Lower lobe of right lung (tissue), 2 donors: ENCODE results near the gene DNA2. TPM values are rescaled to one million over a fixed set of nuclear protein-coding genes. Genes with fewer than 3 reads are reported as not detected.
"Not testable (repeated sequence)": the region's sequence is repeated elsewhere in the genome, so short reads cannot be mapped to it uniquely, and the experiment has no call there.

ENCODE experiments used
- ATAC-seq, 2 donors: fragments of 200-7000 bp; cut with Tn5 transposase; one replicate each; pipeline ENCODE4 v1.9.1; 2020 to 2022; ENCODE audit warnings: mild to moderate bottlenecking in 2 of 2, moderate library complexity in 2 of 2
- DNase-seq: peaks from one replicate; pipeline ENCODE4 v3.0.0-alpha.2; 2020
- H3K27ac ChIP-seq: fragments of 200-600 bp; one replicate; pipeline ENCODE4 v1.8.0; 2022
- H3K27me3 ChIP-seq: fragments of 200-600 bp; one replicate; pipeline ENCODE4 v1.8.0; 2022; ENCODE audit warnings: low read depth
- H3K36me3 ChIP-seq: fragments of 200-600 bp; one replicate; pipeline ENCODE4 v1.8.0; 2022; ENCODE audit warnings: mild to moderate bottlenecking
- H3K4me1 ChIP-seq: fragments of 200-600 bp; one replicate; pipeline ENCODE4 v1.8.0; 2022
- H3K4me3 ChIP-seq: fragments of 200-600 bp; one replicate; pipeline ENCODE4 v1.8.0; 2022; ENCODE audit warnings: mild to moderate bottlenecking
- H3K9me3 ChIP-seq: fragments of 200-600 bp; one replicate; pipeline ENCODE4 v1.8.0; 2022
- CTCF ChIP-seq: fragments of 200-600 bp; IDR thresholded peaks from one replicate; pipeline ENCODE4 v1.8.0; 2022; ENCODE audit warnings: antibody characterized with exemption, mild to moderate bottlenecking
- intact Hi-C: fragments of 100-400 bp; cut with DNase I; formaldehyde crosslinking; loops from one replicate; pipeline ENCODE4 v1.11.0; 2022
- total RNA-seq: library from RNA; stranded (reverse); fragmentation: NEBNext Ultra II Directional; extraction: Animal tissue kit (Norgen Biotek cat#: 25700); gene quantifications from one replicate; pipeline ENCODE4 v1.2.1, GENCODE V29; 2021
- donor health status: DM: no; HTN: yes; CAD: no; lungs with severe emphysema.

The DNA2 gene
- total RNA-seq, 1 donor from 2014 or later = 7.1 TPM

DNA sequence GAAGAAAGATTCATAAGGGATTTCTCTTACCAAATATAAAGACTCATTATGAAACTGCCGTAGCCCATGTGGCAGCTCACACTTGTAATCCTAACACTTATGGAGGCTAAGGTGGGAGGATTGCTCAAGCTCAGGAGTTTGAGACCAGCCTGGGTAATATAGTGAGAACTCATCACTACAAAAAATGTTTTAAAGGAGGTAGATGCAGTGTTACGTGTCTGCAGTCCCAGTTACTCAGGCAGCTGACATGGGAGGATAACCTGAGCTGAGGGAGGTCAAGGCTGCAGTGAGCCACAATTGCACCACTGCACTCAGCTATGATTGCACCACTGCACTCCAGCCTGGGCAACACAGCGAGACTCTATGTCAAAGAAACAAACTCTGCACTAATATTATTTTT lies 18.1 kb upstream of the DNA2 start:
- TF ChIP-seq CTCF = no peak
- Histone ChIP-seq H3K4me1 (no peaks in the 10 kb centered on the region), H3K36me3 (peaks cover 92% of the 10 kb centered on the region), H3K27ac (no peak overlapping the region), H3K9me3 (no peaks in the 10 kb centered on the region), H3K4me3 (no peak overlapping the region), H3K27me3 (no peaks in the 10 kb centered on the region)
- ATAC-seq (peak; percentile 43 to 51), DNase-seq (peak; percentile 49)
- intact Hi-C loops = no loop called here

DNA sequence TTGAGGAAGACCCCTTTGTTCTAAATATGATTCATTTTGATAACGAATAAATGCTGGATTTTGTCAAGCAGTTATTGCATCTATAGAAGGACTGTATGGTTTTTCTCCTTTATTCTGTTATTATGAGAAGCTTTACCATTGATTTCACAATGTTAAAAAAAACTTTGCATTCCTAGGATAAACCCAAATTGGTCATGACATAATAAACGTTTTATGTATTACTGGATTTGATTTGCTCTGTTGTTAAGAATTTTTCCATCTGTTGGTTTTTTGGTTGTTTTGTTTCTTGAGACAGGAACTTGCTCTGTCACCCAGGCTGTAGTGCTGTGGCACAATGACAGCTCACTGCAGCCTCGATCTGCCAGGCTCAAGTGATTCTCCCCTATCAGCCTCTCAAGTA lies 2.2 kb upstream of the DNA2 start:
- H3K36me3 ChIP-seq = no peaks in the 10 kb centered on the region
- no peak overlapping the region for H3K4me3 ChIP-seq
- ATAC-seq (no peak), DNase-seq (no peak)
- no peaks in the 10 kb centered on the region for H3K27me3 ChIP-seq
- no peak overlapping the region for H3K27ac ChIP-seq
- TF ChIP-seq CTCF = no peak
- peaks cover 7% of the 10 kb centered on the region for H3K4me1 ChIP-seq
- intact Hi-C loops = no loop called here
- H3K9me3 ChIP-seq = no peaks in the 10 kb centered on the region

DNA sequence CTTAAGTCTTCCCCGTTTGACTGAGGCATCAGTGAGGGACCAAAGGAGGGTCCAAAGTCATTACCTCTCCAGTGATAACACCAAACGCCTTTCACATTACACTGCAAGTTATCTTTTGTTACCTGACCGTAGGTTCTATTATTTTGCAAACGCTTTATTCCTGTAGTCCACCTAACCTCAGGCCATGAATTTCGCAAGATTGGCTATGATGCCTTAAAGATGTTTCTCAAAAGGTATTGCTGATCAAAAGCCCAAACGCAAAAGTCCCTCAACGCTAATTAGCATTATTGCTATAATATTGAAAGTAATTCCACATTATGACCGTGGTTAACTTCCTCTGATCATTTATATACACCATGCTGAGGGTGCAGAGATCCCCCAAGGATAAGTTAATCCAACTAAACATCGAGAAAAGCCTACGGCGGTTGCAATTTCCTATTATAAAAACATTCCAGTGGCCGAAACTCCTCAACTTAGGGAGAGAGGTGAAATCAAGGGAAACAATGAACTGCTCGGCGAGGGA lies 649 bp downstream of the DNA2 start:
- no peak for TF ChIP-seq CTCF
- Histone ChIP-seq H3K27ac (no peak overlapping the region), H3K4me1 (peaks cover 7% of the 10 kb centered on the region), H3K36me3 (no peaks in the 10 kb centered on the region), H3K4me3 (peak overlapping the region; percentile 68), H3K27me3 (no peaks in the 10 kb centered on the region), H3K9me3 (no peaks in the 10 kb centered on the region)
- intact Hi-C loops = no loop called here
- no peak for ATAC-seq
- no peak for DNase-seq

DNA sequence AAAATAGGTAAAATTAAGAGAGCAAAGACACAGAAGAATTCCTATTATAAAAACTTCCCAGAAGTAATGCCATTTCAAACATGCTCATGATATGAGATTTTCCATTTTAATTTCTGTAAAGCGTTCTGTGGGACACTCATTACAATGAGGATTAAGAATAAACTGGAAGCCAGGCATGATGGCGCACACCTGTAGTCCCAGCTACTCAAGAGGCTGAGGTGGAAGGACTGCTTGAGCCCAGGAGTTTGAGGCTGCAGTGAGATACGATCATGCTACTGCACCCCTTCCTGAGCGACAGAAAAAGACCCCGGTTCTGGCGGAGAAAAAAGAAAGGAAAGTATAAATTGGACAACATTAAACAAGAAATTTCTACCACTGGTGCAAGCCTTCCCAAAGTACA lies 1.5 kb downstream of the DNA2 start:
- intact Hi-C loops = no loop called here

DNA sequence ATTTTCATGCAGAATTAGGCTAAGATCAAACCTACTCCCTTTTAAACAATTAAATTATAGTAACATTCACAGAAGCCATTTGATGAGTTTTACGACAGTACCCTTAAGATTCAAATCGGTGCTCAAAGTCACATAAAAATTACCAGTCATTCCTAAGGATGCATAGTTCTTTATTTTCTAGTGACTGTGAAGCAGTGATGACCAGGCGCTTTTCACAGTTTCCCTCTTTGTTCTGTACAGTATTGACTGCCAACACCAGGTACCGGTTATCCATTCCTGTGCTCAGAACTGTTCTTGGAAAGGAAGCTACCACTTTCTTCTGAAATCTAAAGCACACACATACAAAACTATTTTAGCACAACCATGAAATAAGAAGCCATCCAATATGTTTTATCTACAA lies 1.9 kb downstream of the DNA2 start:
- intact Hi-C loops = no loop called here
- Histone ChIP-seq H3K27me3 (no peaks in the 10 kb centered on the region), H3K4me1 (peaks cover 7% of the 10 kb centered on the region), H3K9me3 (no peaks in the 10 kb centered on the region), H3K36me3 (peaks cover 5% of the 10 kb centered on the region), H3K27ac (no peak overlapping the region), H3K4me3 (no peak overlapping the region)
- no peak for TF ChIP-seq CTCF
- DNase-seq = no peak
- no peak for ATAC-seq

More for the DNA sequence above, 1.5 kb downstream of the DNA2 start:
- Histone ChIP-seq H3K27me3 (no peaks in the 10 kb centered on the region), H3K27ac (no peak overlapping the region), H3K9me3 (no peaks in the 10 kb centered on the region), H3K36me3 (peaks cover 3% of the 10 kb centered on the region), H3K4me3 (no peak overlapping the region), H3K4me1 (peaks cover 7% of the 10 kb centered on the region)
- TF ChIP-seq CTCF = no peak
- no peak for DNase-seq
- no peak for ATAC-seq

DNA sequence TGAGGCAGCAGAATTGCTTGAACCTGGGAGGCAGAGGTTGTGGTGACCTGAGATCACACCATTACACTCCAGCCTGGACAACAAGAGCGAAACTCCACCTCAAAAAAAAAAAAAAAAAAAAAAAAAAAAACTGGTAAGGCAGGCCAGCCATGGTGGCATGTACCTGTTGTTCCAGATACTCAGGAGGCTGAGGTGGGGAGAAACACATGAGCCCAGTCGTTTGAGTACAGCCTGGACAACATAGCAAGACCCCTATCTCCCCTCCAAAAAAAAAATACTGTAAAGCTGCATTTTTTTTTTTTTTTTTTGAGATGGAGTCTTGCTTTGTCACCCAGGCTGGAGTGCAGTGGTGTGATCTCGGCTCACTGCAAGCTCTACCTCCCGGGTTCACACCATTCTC lies 7.0 kb downstream of the DNA2 start:
- intact Hi-C loops, H3K4me3 ChIP-seq, H3K27me3 ChIP-seq, H3K27ac ChIP-seq, DNase-seq, H3K9me3 ChIP-seq, H3K36me3 ChIP-seq, ATAC-seq, H3K4me1 ChIP-seq: not testable (repeated sequence)
